ENCODE measurements around the gene PRH1.

The PRH1 gene

DNA sequence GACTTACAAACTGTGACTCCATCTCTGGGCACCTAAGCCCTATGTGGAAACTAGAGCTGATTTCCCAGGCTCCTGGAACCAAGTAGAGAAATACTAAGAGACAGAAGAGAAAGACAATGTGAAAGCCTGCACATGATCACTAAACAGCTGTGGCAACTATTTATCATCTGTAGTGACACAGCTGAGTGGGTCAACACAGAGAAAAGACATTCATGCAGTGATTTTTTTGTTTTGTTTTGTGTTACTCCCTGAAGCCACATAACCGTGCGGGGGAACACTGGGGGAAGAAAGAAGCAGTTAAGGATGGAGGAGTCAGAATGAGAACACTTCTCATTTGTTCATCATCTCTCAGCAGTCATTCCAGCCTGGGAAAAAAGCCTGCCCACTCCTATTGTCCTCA, 36.3 kb downstream of the PRH1 start:
- no peak for TF ChIP-seq CREB1 (IDR thresholded peaks at IDR 0.05; ENCODE audit: low read depth)
- TF ChIP-seq RAD21 (IDR thresholded peaks at IDR 0.05; ENCODE audit: low read depth) = no peak
- no peak for TF ChIP-seq NFIC (IDR thresholded peaks at IDR 0.05)
- TF ChIP-seq TCF12 (IDR thresholded peaks at IDR 0.05; ENCODE audit: low read depth) = no peak
- TF ChIP-seq, protein P1, sequence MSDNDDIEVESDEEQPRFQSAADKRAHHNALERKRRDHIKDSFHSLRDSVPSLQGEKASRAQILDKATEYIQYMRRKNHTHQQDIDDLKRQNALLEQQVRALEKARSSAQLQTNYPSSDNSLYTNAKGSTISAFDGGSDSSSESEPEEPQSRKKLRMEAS (IDR thresholded peaks at IDR 0.05) = no peak
- TF ChIP-seq YY1 (IDR thresholded peaks at IDR 0.05; ENCODE audit: low read depth) = no peak

DNA sequence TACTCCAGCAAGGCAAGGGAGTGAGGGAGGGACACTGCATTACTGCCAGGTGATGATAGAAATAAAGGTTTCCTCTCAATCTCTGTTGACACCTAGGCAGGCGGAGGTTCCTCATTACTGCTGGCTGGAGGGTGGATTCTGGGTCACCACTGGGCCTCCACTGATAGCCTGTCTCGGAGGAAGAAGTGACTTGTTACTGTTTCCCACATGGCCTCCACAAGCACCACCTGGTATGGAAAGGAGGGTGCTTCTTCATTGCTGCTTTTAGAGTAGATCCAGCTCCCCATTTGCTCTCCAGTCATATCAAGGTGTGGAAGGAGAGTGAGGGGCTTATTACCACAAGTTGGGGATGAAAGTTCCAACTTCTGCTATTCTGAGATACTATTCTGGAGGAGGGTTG, 41.2 kb downstream of the PRH1 start:
- TF ChIP-seq, protein P1 (IDR thresholded peaks at IDR 0.05) = no peak
- TF ChIP-seq TCF12 (IDR thresholded peaks at IDR 0.05; ENCODE audit: low read depth) = no peak
- no peak for TF ChIP-seq TAF1 (IDR thresholded peaks at IDR 0.05; ENCODE audit: low read depth)
- TF ChIP-seq CEBPB (IDR thresholded peaks at IDR 0.05) = no peak
- TF ChIP-seq FOXM1 (IDR thresholded peaks at IDR 0.05; ENCODE audit: borderline replicate concordance, low read depth) = no peak
- TF ChIP-seq, protein P2, sequence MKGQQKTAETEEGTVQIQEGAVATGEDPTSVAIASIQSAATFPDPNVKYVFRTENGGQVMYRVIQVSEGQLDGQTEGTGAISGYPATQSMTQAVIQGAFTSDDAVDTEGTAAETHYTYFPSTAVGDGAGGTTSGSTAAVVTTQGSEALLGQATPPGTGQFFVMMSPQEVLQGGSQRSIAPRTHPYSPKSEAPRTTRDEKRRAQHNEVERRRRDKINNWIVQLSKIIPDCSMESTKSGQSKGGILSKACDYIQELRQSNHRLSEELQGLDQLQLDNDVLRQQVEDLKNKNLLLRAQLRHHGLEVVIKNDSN (IDR thresholded peaks at IDR 0.05) = no peak
- TF ChIP-seq ZBTB7A (IDR thresholded peaks at IDR 0.05; ENCODE audit: low read depth) = no peak
- TF ChIP-seq NFIC (IDR thresholded peaks at IDR 0.05) = no peak
- TF ChIP-seq EGR1 (IDR thresholded peaks at IDR 0.05) = no peak
- TF ChIP-seq YY1 (IDR thresholded peaks at IDR 0.05; ENCODE audit: low read depth) = no peak
- no peak for TF ChIP-seq EP300 (IDR thresholded peaks at IDR 0.05; ENCODE audit: borderline replicate concordance)
- TF ChIP-seq TEAD4 (IDR thresholded peaks at IDR 0.05) = no peak
- TF ChIP-seq, protein P3, sequence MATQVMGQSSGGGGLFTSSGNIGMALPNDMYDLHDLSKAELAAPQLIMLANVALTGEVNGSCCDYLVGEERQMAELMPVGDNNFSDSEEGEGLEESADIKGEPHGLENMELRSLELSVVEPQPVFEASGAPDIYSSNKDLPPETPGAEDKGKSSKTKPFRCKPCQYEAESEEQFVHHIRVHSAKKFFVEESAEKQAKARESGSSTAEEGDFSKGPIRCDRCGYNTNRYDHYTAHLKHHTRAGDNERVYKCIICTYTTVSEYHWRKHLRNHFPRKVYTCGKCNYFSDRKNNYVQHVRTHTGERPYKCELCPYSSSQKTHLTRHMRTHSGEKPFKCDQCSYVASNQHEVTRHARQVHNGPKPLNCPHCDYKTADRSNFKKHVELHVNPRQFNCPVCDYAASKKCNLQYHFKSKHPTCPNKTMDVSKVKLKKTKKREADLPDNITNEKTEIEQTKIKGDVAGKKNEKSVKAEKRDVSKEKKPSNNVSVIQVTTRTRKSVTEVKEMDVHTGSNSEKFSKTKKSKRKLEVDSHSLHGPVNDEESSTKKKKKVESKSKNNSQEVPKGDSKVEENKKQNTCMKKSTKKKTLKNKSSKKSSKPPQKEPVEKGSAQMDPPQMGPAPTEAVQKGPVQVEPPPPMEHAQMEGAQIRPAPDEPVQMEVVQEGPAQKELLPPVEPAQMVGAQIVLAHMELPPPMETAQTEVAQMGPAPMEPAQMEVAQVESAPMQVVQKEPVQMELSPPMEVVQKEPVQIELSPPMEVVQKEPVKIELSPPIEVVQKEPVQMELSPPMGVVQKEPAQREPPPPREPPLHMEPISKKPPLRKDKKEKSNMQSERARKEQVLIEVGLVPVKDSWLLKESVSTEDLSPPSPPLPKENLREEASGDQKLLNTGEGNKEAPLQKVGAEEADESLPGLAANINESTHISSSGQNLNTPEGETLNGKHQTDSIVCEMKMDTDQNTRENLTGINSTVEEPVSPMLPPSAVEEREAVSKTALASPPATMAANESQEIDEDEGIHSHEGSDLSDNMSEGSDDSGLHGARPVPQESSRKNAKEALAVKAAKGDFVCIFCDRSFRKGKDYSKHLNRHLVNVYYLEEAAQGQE (IDR thresholded peaks at IDR 0.05; ENCODE audit: low read depth) = no peak
- no peak for TF ChIP-seq RAD21 (IDR thresholded peaks at IDR 0.05; ENCODE audit: low read depth)
- no peak for TF ChIP-seq CREB1 (IDR thresholded peaks at IDR 0.05; ENCODE audit: low read depth)

DNA sequence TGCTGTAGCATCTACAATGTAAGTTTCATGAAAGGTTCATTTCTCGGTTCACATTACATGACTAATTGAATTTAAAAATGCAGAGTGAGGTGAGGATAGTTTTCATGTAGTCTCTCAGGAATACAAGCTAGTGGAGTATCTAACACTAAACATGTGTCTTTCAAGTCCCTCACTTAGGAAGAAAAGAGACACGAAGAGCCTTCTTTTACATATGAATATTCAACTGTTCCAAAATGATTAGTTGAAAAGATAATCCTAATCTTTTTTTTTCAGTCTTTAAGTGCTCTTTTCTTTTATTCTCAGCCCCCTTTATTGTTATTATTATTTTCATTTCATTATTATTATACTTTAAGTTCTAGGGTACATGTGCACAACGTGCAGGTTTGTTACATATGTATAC, 45.6 kb downstream of the PRH1 start:
- TF ChIP-seq TAF1 (IDR thresholded peaks at IDR 0.05; ENCODE audit: low read depth) = no peak
- no peak for TF ChIP-seq YY1 (IDR thresholded peaks at IDR 0.05; ENCODE audit: low read depth)
- no peak for TF ChIP-seq CEBPB (IDR thresholded peaks at IDR 0.05)
- TF ChIP-seq EGR1 (IDR thresholded peaks at IDR 0.05) = no peak
- no peak for TF ChIP-seq EP300 (IDR thresholded peaks at IDR 0.05; ENCODE audit: borderline replicate concordance)
- no peak for TF ChIP-seq RAD21 (IDR thresholded peaks at IDR 0.05; ENCODE audit: low read depth)
- TF ChIP-seq ZBTB7A (IDR thresholded peaks at IDR 0.05; ENCODE audit: low read depth) = no peak
- TF ChIP-seq, protein P2 (IDR thresholded peaks at IDR 0.05) = no peak
- no peak for TF ChIP-seq FOXM1 (IDR thresholded peaks at IDR 0.05; ENCODE audit: borderline replicate concordance, low read depth)
- TF ChIP-seq, protein P3 (IDR thresholded peaks at IDR 0.05; ENCODE audit: low read depth) = no peak
